AG09319 (cell line): ENCODE measurements around the gene CTRL.

Experiments used
- DNase-seq: peaks from one replicate; pipeline ENCODE4 v3.0.0-alpha.2; 2010; ENCODE audit warnings: low read depth; ENCODE audit errors: extremely low read depth
- CTCF ChIP-seq: IDR thresholded peaks from 2 replicates; pipeline ENCODE4 v1.5.1; 2011; ENCODE audit warnings: low read depth, mild to moderate bottlenecking, inconsistent platforms, low read length, moderate library complexity

Gene CTRL

GRCh38 chr16:67965668-67966548, 34.2 kb upstream of the CTRL start:
- TF ChIP-seq CTCF = no peak
- DNase-seq = no peak

GRCh38 chr16:67964477-67965131, 32.9 kb upstream of the CTRL start:
- no peak for DNase-seq
- TF ChIP-seq CTCF = no peak

GRCh38 chr16:67963662-67964321, 32.1 kb upstream of the CTRL start:
- TF ChIP-seq CTCF = no peak
- DNase-seq = no peak

- no peak for TF ChIP-seq CTCF
- no peak for DNase-seq
These were observed 31.6 kb upstream of the CTRL start for GRCh38 chr16:67963292-67963661.

GRCh38 chr16:67962135-67962534, 30.5 kb upstream of the CTRL start:
- no peak for DNase-seq
- no peak for TF ChIP-seq CTCF

- TF ChIP-seq CTCF = no peak
These were observed 29.9 kb upstream of the CTRL start for GRCh38 chr16:67961551-67961957.

More at GRCh38 chr16:67961551-67961957, 29.9 kb upstream of the CTRL start:
- DNase-seq = no peak
